H1 (cell line): ENCODE measurements around the gene BBS12. TPM values are rescaled to one million over a fixed set of nuclear protein-coding genes. Genes with fewer than 3 reads are reported as not detected.

Source experiments
- BCL11A ChIP-seq, 2 experiments: IDR thresholded peaks; one replicate each; pipeline ENCODE4 v1.6.1; 2011; ENCODE audit warnings: low read depth in 2 of 2, low read length in 2 of 2, mild to moderate bottlenecking in 2 of 2
- JUND ChIP-seq: IDR thresholded peaks from 2 replicates; pipeline ENCODE4 v1.6.1; 2011; ENCODE audit warnings: mild to moderate bottlenecking, improper control_type of control experiment, low read length
- RAD21 ChIP-seq, 2 experiments: IDR thresholded peaks in 1 of 2; conservative IDR thresholded peaks in 1 of 2; 2 replicates each; pipeline ENCODE4 v1.6.1; 2011; ENCODE audit warnings: low read depth in 2 of 2, low read length in 2 of 2, improper control_type of control experiment in 1 of 2, inconsistent platforms in 1 of 2, mild to moderate bottlenecking in 1 of 2, moderate library complexity in 1 of 2
- polyA plus RNA-seq, 7 experiments: library from polyadenylated mRNA; depleted of rRNA in 3 of 7; stranded (reverse) in 5 of 7; unstranded in 2 of 7; fragments of >200 nt in 5 of 7; fragments of 200-250 nt in 2 of 7; gene quantifications; 1 replicate in 5 of 7; 2 replicates in 1 of 7; 4 replicates in 1 of 7; pipeline versions ENCODE4 v1.2.1 to v1.2.3, GENCODE V29; 2011 to 2013; ENCODE audit warnings: missing spikeins in 2 of 7, mixed read lengths in 2 of 7
- total RNA-seq: library from RNA; stranded (reverse); fragmentation: NEBNext Ultra II Directional; extraction: Animal tissue kit (Norgen Biotek cat#: 25700); gene quantifications from 2 replicates; pipeline ENCODE4 v1.2.1, GENCODE V29; 2021

BBS12 gene
- total and polyA plus RNA-seq, 2 of the 8 experiments (the other 6 are each of a cell fraction or from before 2014, with no cell fraction given) = 0.88 to 2.6 TPM

GRCh38 chr4:122771724-122772123, 39.2 kb downstream of the BBS12 start (continued):
- TF ChIP-seq RAD21 (IDR thresholded peaks at IDR 0.05 in 1 of 2, conservative IDR thresholded peaks at IDR 0.05 in 1 of 2; ENCODE audit: low read depth in 2 of 2, low read length in 2 of 2) (no peak), JUND (no peak), BCL11A (IDR thresholded peaks at IDR 0.05; ENCODE audit: low read depth in 2 of 2, low read length in 2 of 2) (no peak)
